Mucosa of rectum (tissue), 2 donors: ENCODE measurements around the gene ZNF618.

ENCODE experiments used
- H3K27ac ChIP-seq, 2 donors: one replicate each; pipeline ENCODE4 v1.7.0; 2013; ENCODE audit warnings: inconsistent platforms in 2 of 2, low read depth in 2 of 2, low read length in 2 of 2
- H3K27me3 ChIP-seq, 2 donors: one replicate each; pipeline ENCODE4 v1.7.0; 2013; ENCODE audit warnings: low read length in 2 of 2; ENCODE audit not compliant: control insufficient read depth in 2 of 2, insufficient read depth in 2 of 2
- H3K36me3 ChIP-seq, 2 donors: one replicate each; pipeline ENCODE4 v1.7.0; 2013; ENCODE audit warnings: low read length in 2 of 2; ENCODE audit not compliant: control insufficient read depth in 2 of 2, insufficient read depth in 2 of 2
- H3K4me1 ChIP-seq, 2 donors: one replicate each; pipeline ENCODE4 v1.7.0; 2013; ENCODE audit warnings: low read length in 2 of 2, mild to moderate bottlenecking in 1 of 2; ENCODE audit not compliant: control insufficient read depth in 2 of 2, insufficient read depth in 2 of 2
- H3K4me3 ChIP-seq, 2 donors: one replicate each; pipeline ENCODE4 v1.7.0; 2013; ENCODE audit warnings: low read length in 2 of 2
- H3K9ac ChIP-seq, 2 donors: one replicate each; pipeline ENCODE4 v1.7.0; 2013; ENCODE audit warnings: low read length in 2 of 2, low read depth in 1 of 2, mild to moderate bottlenecking in 1 of 2
- H3K9me3 ChIP-seq, 2 donors: one replicate each; pipeline ENCODE4 v1.7.0; 2013; ENCODE audit warnings: low read length in 2 of 2; ENCODE audit not compliant: control insufficient read depth in 2 of 2
- donor health status: healthy.
- donor health status: Normal muscosa, but diverticular disease.

The ZNF618 gene

GRCh38 chr9:113998114-113998513 is 122.0 kb downstream of the ZNF618 start:
- H3K9ac ChIP-seq = no peak overlapping the region
- no peaks in the 10 kb centered on the region for H3K36me3 ChIP-seq
- no peaks in the 10 kb centered on the region for H3K9me3 ChIP-seq
- peaks cover 12 to 13% of the 10 kb centered on the region in 2 donors for H3K4me1 ChIP-seq
- H3K27me3 ChIP-seq = no peaks in the 10 kb centered on the region
- no peak overlapping the region for H3K4me3 ChIP-seq
- H3K27ac ChIP-seq = no peak overlapping the region

GRCh38 chr9:113998525-113999255 is 122.6 kb downstream of the ZNF618 start:
- Histone ChIP-seq H3K4me3 (no peak overlapping the region), H3K27me3 (no peaks in the 10 kb centered on the region), H3K4me1 (peaks cover 8 to 11% of the 10 kb centered on the region in 2 donors), H3K9me3 (no peaks in the 10 kb centered on the region), H3K36me3 (no peaks in the 10 kb centered on the region), H3K27ac (no peak overlapping the region), H3K9ac (no peak overlapping the region)

- no peak overlapping the region for H3K27ac ChIP-seq
- H3K9ac ChIP-seq = no peak overlapping the region
- no peaks in the 10 kb centered on the region for H3K9me3 ChIP-seq
- no peak overlapping the region for H3K4me3 ChIP-seq
- H3K36me3 ChIP-seq = no peaks in the 10 kb centered on the region
- peaks cover under 1 to 4% of the 10 kb centered on the region in 2 donors for H3K4me1 ChIP-seq
- H3K27me3 ChIP-seq = no peaks in the 10 kb centered on the region
These were observed 123.3 kb downstream of the ZNF618 start for GRCh38 chr9:113999256-114000062.

- no peak overlapping the region for H3K9ac ChIP-seq
- H3K36me3 ChIP-seq = no peaks in the 10 kb centered on the region
- no peaks in the 10 kb centered on the region for H3K9me3 ChIP-seq
- peaks cover 0 to 2% of the 10 kb centered on the region in 2 donors for H3K4me1 ChIP-seq
- no peak overlapping the region for H3K27ac ChIP-seq
- H3K27me3 ChIP-seq = no peaks in the 10 kb centered on the region
- no peak overlapping the region for H3K4me3 ChIP-seq
These were observed 124.0 kb downstream of the ZNF618 start for GRCh38 chr9:114000063-114000454.

GRCh38 chr9:114000671-114001409 is 124.7 kb downstream of the ZNF618 start:
- Histone ChIP-seq H3K9ac (no peak overlapping the region), H3K36me3 (no peaks in the 10 kb centered on the region), H3K27ac (no peak overlapping the region), H3K9me3 (no peaks in the 10 kb centered on the region), H3K4me3 (no peak overlapping the region), H3K4me1 (peaks cover 0 to 2% of the 10 kb centered on the region in 2 donors), H3K27me3 (no peaks in the 10 kb centered on the region)

- no peak overlapping the region for H3K27ac ChIP-seq
These were observed 125.2 kb downstream of the ZNF618 start for GRCh38 chr9:114001410-114001685.

GRCh38 chr9:114001794-114002261 is 125.7 kb downstream of the ZNF618 start:
- Histone ChIP-seq H3K4me3 (no peak overlapping the region), H3K9ac (no peak overlapping the region), H3K36me3 (no peaks in the 10 kb centered on the region), H3K9me3 (no peaks in the 10 kb centered on the region), H3K4me1 (peaks cover 0 to 2% of the 10 kb centered on the region in 2 donors), H3K27ac (no peak overlapping the region), H3K27me3 (no peaks in the 10 kb centered on the region)

More at GRCh38 chr9:114001410-114001685, 125.2 kb downstream of the ZNF618 start:
- H3K27me3 ChIP-seq = no peaks in the 10 kb centered on the region
- no peaks in the 10 kb centered on the region for H3K36me3 ChIP-seq
- H3K9ac ChIP-seq = no peak overlapping the region
- H3K9me3 ChIP-seq = no peaks in the 10 kb centered on the region
- H3K4me1 ChIP-seq = peaks cover 0 to 2% of the 10 kb centered on the region in 2 donors
- no peak overlapping the region for H3K4me3 ChIP-seq

GRCh38 chr9:114002271-114002985 is 126.3 kb downstream of the ZNF618 start:
- Histone ChIP-seq H3K27ac (no peak overlapping the region), H3K9ac (no peak overlapping the region), H3K4me1 (peaks cover 0 to 2% of the 10 kb centered on the region in 2 donors), H3K9me3 (no peaks in the 10 kb centered on the region), H3K27me3 (no peaks in the 10 kb centered on the region), H3K4me3 (no peak overlapping the region), H3K36me3 (no peaks in the 10 kb centered on the region)

GRCh38 chr9:114002986-114003350 is 126.9 kb downstream of the ZNF618 start:
- H3K9me3 ChIP-seq = no peaks in the 10 kb centered on the region
- H3K27ac ChIP-seq = no peak overlapping the region
- H3K4me3 ChIP-seq = no peak overlapping the region
- H3K4me1 ChIP-seq = peaks cover 0 to 2% of the 10 kb centered on the region in 2 donors
- H3K36me3 ChIP-seq = no peaks in the 10 kb centered on the region
- no peaks in the 10 kb centered on the region for H3K27me3 ChIP-seq
- no peak overlapping the region for H3K9ac ChIP-seq
